GM21529 (cell line): ENCODE results near the gene RFFL.
A peak's percentile ranks its signal among the peaks of the same experiment; 100 is the strongest.

Experiments
- ATAC-seq: cut with Tn5 transposase; IDR thresholded peaks from one replicate; pipeline ENCODE4 v1.9.1; 2021; ENCODE audit not compliant: unreplicated experiment

Gene RFFL

DNA sequence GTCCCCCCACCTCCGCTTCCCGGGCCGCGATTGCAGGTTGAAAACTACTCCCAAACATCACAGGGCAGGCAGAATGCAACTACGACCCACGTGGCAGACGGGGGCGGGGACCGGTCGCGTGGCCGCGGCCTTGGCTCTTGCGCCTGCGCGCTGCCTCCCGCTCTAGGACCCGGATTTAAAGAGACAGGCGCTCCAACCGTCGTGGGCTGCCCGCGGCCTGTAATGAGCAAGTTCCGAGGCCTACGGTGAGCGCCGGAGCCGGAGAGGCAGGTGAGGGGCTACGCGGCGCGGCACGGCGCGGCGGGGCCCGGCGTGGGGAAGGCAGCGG is 83.2 kb downstream of the RFFL start, which contains the start of gene LIG3:
TSS of gene LIG3 (plus strand) at position 160 of the 328 bp plus-strand sequence. CDS start 2,494 bp downstream, outside the sequence.
- peak; percentile 76 for ATAC-seq

DNA sequence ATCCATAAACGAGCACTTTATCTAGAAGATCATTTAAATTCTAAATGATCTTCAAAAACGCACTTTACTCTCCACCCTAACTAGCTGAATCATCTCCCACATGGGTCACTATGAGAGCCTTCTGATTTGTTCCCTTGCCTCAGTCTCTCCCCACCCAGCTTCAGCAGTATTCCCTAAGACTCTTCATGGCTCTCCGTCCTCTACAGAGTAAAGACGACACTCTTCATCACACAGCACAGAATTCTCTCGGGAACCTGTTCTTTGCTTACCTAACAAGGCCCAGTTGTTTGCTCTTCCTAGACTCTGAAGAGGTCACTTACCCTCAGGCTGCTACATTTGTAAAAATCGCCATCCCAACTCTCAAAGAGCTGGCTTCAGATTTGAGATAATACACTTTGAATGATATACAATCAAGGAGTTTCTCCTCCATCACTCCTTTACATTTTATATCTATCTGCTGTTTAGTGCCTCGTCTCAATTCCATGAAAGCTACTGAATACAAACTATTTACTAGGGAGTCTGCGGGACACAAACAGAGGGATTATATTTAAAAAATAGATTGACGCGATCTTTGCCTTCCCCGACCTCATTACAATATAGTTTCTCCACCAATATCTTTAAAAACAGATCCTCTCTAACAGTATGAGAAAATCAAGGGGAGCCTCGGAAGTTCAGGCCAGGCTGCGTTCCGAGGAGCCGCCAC is 83.7 kb downstream of the RFFL start:
- ATAC-seq: no peak

DNA sequence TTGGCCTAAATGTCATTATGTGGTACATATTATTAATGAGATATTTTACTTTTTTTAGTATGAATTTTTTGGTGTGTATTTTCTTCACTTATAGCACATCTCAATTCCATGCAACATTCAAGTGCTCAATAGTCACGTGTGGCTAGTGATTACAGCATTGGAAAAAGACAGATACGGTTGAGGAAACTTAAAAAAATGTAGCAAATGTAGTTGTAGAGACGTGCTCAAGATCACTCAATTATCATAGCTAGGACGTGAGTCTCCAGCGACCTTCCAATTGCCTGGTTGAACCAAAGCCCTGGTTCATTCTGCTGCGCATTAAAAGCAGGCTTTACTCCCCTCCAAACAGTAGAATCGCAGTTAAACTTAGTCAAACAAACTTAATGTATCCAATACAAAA is 84.4 kb downstream of the RFFL start:
- ATAC-seq: no peak

DNA sequence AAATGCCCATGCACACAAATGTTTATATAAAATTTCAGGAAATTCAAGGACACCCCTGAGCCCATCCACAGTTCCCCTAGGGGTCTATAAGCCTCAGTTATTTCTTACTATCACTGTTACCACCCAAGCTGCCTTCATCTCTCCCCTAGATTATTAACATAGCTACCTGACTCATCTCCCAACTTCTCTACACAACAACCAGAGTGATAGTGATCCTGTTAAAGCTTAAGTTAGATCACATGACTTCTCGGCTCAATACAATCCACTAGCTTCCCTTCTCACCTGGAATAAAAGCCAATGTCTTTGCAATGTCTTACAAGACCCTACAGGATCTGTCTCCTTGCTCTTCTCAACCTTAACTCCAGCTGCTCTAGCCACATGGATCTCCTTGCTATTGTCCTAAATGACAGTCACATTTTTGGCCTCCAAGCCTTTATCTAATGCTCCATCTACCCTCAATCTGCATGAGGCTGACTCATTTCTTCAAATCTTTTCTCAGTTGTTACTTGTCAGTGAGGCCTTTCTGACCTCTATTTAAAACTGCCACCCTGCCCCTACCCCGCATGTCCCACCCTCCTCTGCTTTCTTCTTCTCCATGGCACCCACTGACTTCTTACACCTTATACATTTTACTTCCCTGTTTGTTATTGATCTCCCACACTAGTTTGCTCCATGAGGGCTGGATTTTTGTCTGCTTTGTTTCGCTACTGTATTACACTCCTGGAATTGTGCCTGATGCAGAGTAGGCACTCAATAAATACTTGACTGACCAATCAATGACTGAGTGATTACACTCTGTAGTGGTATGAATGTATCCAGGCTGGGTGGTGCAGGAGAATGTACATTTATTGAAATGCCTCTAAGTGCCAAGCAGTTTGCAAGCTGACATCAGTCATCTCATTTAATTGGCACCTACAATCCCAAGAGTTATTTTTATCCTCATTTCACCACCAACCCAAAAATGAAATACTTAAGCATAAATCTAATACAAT is 88.4 kb downstream of the RFFL start:
- no peak for ATAC-seq

DNA sequence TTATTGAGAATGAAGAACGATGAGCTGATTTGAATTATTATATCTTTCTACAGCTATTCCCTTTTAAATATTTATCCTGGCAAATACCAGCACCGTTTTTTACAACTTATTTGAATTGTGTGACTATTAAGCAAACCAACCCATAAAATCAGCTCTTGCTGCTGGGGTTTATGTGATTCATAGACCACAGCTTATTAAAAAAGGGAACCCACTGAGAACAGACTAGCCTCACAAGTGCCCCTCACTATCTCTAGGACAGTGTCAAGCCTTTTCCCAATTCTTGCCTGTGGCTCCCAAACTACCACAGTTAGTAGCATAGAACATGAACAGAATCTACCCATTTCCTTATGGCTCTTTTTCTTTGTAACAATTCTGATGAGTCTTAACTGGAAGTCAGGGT is 89.3 kb downstream of the RFFL start:
- ATAC-seq: no peak

DNA sequence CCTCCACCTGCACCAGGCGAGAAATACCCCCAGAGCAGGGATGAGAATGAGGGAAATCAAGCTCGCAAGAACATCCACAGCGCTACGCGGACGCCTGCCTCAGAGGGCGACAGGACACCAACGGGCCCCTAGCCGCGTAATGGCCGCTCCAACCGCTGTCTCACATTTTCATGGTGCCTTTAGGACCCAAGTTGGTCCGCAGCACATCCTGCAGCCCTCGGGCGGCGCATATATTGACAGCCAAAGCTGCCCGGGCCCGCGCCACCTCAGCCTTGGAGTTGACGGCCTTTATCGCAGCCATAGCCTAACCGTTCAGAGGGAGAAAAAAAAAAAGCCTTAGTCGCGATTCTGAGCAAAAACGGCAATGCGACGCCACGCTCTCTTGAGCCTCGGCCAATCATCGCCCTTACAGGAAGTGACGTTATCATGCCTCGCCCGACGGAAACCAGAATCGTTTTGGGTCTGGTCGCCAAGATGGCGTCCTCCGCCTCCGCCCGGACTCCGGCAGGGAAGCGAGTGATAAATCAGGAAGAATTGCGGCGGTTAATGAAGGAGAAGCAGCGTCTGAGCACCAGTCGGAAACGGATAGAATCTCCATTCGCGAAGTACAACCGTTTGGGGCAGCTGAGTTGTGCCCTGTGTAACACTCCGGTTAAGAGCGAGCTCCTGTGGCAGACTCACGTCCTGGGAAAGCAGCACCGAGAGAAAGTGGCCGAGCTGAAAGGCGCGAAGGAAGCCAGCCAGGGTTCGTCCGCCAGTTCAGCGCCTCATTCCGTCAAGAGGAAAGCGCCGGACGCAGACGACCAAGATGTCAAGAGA is 102.2 kb downstream of the RFFL start, which contains the start of the genes CCT6B and ZNF830:
TSS of gene CCT6B (minus strand) at position 368 of the 819 bp plus-strand sequence. CDS start at position 301, 67 bp downstream.
TSS of gene ZNF830 (plus strand) at position 448 of the 819 bp plus-strand sequence. CDS start at position 475, 27 bp downstream.
- ATAC-seq: peak; percentile 90

DNA sequence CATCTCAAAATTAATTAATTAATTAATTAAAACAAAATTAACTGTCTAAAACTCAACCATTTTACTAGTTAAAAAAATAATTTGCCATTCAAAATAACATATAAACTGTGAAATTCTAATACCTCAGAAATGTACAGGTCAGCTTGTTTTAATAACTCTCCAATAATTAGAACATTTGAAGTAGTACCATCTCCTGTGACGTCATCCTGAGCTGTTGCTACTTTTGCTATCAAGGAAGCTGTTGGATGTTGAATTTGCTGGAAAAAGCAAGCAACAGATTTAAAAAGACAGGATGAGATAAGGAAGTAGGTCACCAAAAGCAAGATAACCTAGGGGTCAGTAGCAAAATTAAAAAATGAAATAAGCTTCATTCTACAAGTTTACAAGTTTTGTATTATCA is 105.1 kb downstream of the RFFL start:
- ATAC-seq: no peak
